ENCODE results near the gene FAM222A.

DNA sequence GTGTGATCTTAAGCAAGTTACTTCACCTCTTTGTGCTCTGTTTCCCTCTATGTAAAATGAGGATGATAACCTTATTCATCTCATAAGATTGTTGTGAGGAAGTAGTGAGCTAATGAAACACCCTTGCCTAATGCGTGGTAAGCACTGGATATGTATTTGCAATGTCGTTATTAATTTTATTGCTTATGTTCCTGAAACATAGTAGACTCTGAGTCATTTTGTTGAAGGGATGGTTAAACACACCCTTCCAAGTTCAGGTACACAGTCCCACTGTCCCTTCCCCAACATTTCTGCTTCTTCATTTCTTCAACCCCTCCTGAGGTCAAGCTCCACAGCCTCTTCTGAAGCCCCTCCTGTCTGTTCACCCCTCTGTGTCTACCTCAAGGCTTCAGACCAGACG lies 40.2 kb upstream of the FAM222A start:
- TF ChIP-seq POLR2A (IDR thresholded peaks at IDR 0.05), result no peak
- TF ChIP-seq, protein P1, sequence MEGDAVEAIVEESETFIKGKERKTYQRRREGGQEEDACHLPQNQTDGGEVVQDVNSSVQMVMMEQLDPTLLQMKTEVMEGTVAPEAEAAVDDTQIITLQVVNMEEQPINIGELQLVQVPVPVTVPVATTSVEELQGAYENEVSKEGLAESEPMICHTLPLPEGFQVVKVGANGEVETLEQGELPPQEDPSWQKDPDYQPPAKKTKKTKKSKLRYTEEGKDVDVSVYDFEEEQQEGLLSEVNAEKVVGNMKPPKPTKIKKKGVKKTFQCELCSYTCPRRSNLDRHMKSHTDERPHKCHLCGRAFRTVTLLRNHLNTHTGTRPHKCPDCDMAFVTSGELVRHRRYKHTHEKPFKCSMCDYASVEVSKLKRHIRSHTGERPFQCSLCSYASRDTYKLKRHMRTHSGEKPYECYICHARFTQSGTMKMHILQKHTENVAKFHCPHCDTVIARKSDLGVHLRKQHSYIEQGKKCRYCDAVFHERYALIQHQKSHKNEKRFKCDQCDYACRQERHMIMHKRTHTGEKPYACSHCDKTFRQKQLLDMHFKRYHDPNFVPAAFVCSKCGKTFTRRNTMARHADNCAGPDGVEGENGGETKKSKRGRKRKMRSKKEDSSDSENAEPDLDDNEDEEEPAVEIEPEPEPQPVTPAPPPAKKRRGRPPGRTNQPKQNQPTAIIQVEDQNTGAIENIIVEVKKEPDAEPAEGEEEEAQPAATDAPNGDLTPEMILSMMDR (IDR thresholded peaks at IDR 0.05), result no peak
